H1 (cell line): ENCODE data around the gene PPP1R7. TPM values are rescaled to one million over a fixed set of nuclear protein-coding genes. Genes with fewer than 3 reads are reported as not detected.

ENCODE experiments used
- CTCF ChIA-PET: fragments of 300-600 bp; sonication (Branson Sonifier 250); formaldehyde crosslinking; loops from one replicate; lab custom pipeline; 2021; ENCODE audit not compliant: partially characterized antibody; lab: Charles Lee
- POLR2A ChIA-PET: fragments of 300-600 bp; sonication (Branson Sonifier 250); formaldehyde crosslinking; loops from one replicate; lab custom pipeline; 2021; ENCODE audit warnings: inconsistent platforms; ENCODE audit not compliant: partially characterized antibody; lab: Charles Lee
- DNase-seq, 2 experiments: peaks; one replicate each; pipeline versions ENCODE4 v3.0.0 to v3.0.0-alpha.2; 2010 to 2022; ENCODE audit warnings: low spot score in 2 of 2, low read depth in 1 of 2, mixed read lengths in 1 of 2
- FAIRE-seq: peaks from 2 replicates; lab custom pipeline; 2011; peaks lifted over from hg19 to GRCh38; lab: Jason Lieb, UNC
- H2AFZ ChIP-seq: 2 replicates; pipeline ENCODE4 v1.8.1; 2012; ENCODE audit warnings: low read length, inconsistent platforms
- H2AK5ac ChIP-seq: 2 replicates; pipeline ENCODE4 v1.6.1; 2013; ENCODE audit warnings: low read depth, low read length
- H2BK120ac ChIP-seq: replicated peaks from 2 replicates; pipeline ENCODE3; 2013; ENCODE audit warnings: low read depth, low read length, inconsistent platforms
- H2BK12ac ChIP-seq: 2 replicates; pipeline ENCODE4 v1.6.1; 2013; ENCODE audit warnings: low read depth, low read length
- H2BK15ac ChIP-seq: 2 replicates; pipeline ENCODE4 v1.6.1; 2013; ENCODE audit warnings: low read length
- H2BK20ac ChIP-seq: 2 replicates; pipeline ENCODE4 v1.6.1; 2013; ENCODE audit warnings: low read length
- H2BK5ac ChIP-seq: 2 replicates; pipeline ENCODE4 v1.6.1; 2013; ENCODE audit warnings: low read depth, low read length
- H3K14ac ChIP-seq: 2 replicates; pipeline ENCODE4 v1.6.1; 2013; ENCODE audit warnings: inconsistent platforms; ENCODE audit not compliant: insufficient read length
- H3K18ac ChIP-seq: 2 replicates; pipeline ENCODE4 v1.6.1; 2013; ENCODE audit warnings: low read length; ENCODE audit errors: extremely low read depth
- H3K23ac ChIP-seq: 2 replicates; pipeline ENCODE4 v1.6.1; 2013; ENCODE audit warnings: inconsistent platforms; ENCODE audit not compliant: insufficient read length
- H3K23me2 ChIP-seq: 2 replicates; pipeline ENCODE4 v1.6.1; 2013; ENCODE audit warnings: low read depth, low read length
- H3K27ac ChIP-seq: 2 replicates; pipeline ENCODE4 v1.6.1; 2011; ENCODE audit warnings: low read depth, low read length, inconsistent platforms
- H3K27me3 ChIP-seq, 4 experiments: replicated peaks in 1 of 4; 1 replicate in 1 of 4; 2 replicates in 3 of 4; pipeline versions ENCODE4 v1.6.1 to v1.8.1; 2011 to 2013; ENCODE audit warnings: low read length in 3 of 4, mild to moderate bottlenecking in 3 of 4, inconsistent platforms in 2 of 4, mixed read lengths in 2 of 4, moderate library complexity in 1 of 4; ENCODE audit not compliant: control insufficient read depth in 3 of 4, insufficient read depth in 3 of 4; ENCODE audit errors: extremely low read depth in 1 of 4
- H3K36me3 ChIP-seq, 4 experiments: 2 replicates each; pipeline versions ENCODE4 v1.6.1 to v1.8.1; 2011 to 2013; ENCODE audit warnings: mild to moderate bottlenecking in 4 of 4, low read length in 3 of 4, moderate library complexity in 2 of 4, control low read depth in 1 of 4, inconsistent platforms in 1 of 4; ENCODE audit not compliant: insufficient read depth in 4 of 4, control insufficient read depth in 2 of 4
- H3K4ac ChIP-seq: replicated peaks from 2 replicates; pipeline ENCODE3; 2013; ENCODE audit warnings: low read length, low read depth, mixed read lengths, inconsistent platforms; ENCODE audit not compliant: insufficient read length
- H3K4me1 ChIP-seq, 4 experiments: replicated peaks in 1 of 4; 1 replicate in 1 of 4; 2 replicates in 3 of 4; pipeline versions ENCODE4 v1.6.1 to v1.8.1; 2011 to 2013; ENCODE audit warnings: low read length in 3 of 4, inconsistent platforms in 2 of 4, mixed read lengths in 1 of 4; ENCODE audit not compliant: insufficient read depth in 4 of 4, control insufficient read depth in 3 of 4
- H3K4me2 ChIP-seq, 2 experiments: 2 replicates each; pipeline versions ENCODE4 v1.6.1 to v1.8.1; 2011 to 2013; ENCODE audit warnings: low read depth in 2 of 2, low read length in 2 of 2, control low read depth in 1 of 2, inconsistent platforms in 1 of 2, mild to moderate bottlenecking in 1 of 2; ENCODE audit not compliant: insufficient read depth in 1 of 2
- H3K4me3 ChIP-seq, 4 experiments: fragments of 200-600, 300-600 bp in 1 of 4; sonication (generic), shearing (Covaris generic), sonication (Bioruptor Twin) in 1 of 4; 2 replicates each; pipeline versions ENCODE4 v1.5.1 to v1.8.1; 2011 to 2016; ENCODE audit warnings: low read length in 4 of 4, low read depth in 3 of 4, control low read depth in 2 of 4, inconsistent platforms in 2 of 4, mild to moderate bottlenecking in 2 of 4, mixed read lengths in 1 of 4, moderate library complexity in 1 of 4; ENCODE audit not compliant: insufficient read depth in 2 of 4; ENCODE audit errors: extremely low read depth in 1 of 4
- H3K56ac ChIP-seq: replicated peaks from 2 replicates; pipeline ENCODE3; 2013; ENCODE audit warnings: low read depth, mild to moderate bottlenecking, mixed read lengths, low read length, inconsistent platforms; ENCODE audit not compliant: insufficient read length
- H3K79me1 ChIP-seq: 2 replicates; pipeline ENCODE4 v1.6.1; 2013; ENCODE audit warnings: low read depth, low read length, control low read depth
- H3K79me2 ChIP-seq, 2 experiments: 2 replicates each; pipeline versions ENCODE4 v1.6.1 to v1.8.1; 2012 to 2013; ENCODE audit warnings: low read length in 2 of 2, mild to moderate bottlenecking in 2 of 2, inconsistent platforms in 1 of 2; ENCODE audit not compliant: insufficient read depth in 2 of 2, control insufficient read depth in 1 of 2
- H3K9ac ChIP-seq, 4 experiments: replicated peaks in 1 of 4; 1 replicate in 1 of 4; 2 replicates in 3 of 4; pipeline versions ENCODE4 v1.6.1 to v1.8.1; 2011 to 2013; ENCODE audit warnings: low read depth in 3 of 4, low read length in 3 of 4, control low read depth in 2 of 4, mild to moderate bottlenecking in 2 of 4, moderate library complexity in 2 of 4, inconsistent platforms in 1 of 4; ENCODE audit errors: extremely low read depth in 1 of 4
- H3K9me3 ChIP-seq, 2 experiments: 2 replicates each; pipeline versions ENCODE4 v1.6.1 to v1.8.1; 2012 to 2013; ENCODE audit warnings: mild to moderate bottlenecking in 2 of 2, moderate library complexity in 2 of 2, control low read depth in 1 of 2, inconsistent platforms in 1 of 2, low read depth in 1 of 2, low read length in 1 of 2, mixed read lengths in 1 of 2; ENCODE audit not compliant: insufficient read depth in 2 of 2
- H4K20me1 ChIP-seq, 2 experiments: replicated peaks in 1 of 2; 2 replicates each; pipeline versions ENCODE3 to v1.8.1; 2011 to 2013; ENCODE audit warnings: inconsistent platforms in 2 of 2, low read length in 2 of 2, mild to moderate bottlenecking in 1 of 2; ENCODE audit not compliant: insufficient read depth in 2 of 2, control insufficient read depth in 1 of 2
- H4K5ac ChIP-seq: 2 replicates; pipeline ENCODE4 v1.6.1; 2013; ENCODE audit warnings: low read length, low read depth, mixed read lengths, inconsistent platforms; ENCODE audit not compliant: insufficient read length
- H4K8ac ChIP-seq: 2 replicates; pipeline ENCODE4 v1.8.0; 2013; ENCODE audit warnings: mild to moderate bottlenecking, moderate library complexity, low read length, inconsistent platforms; ENCODE audit not compliant: insufficient read depth; ENCODE audit errors: extremely low read depth
- H4K91ac ChIP-seq: replicated peaks from 2 replicates; pipeline ENCODE3; 2013; ENCODE audit warnings: low read length, mixed read lengths, inconsistent platforms; ENCODE audit not compliant: insufficient read length
- BCL11A ChIP-seq, 2 experiments: IDR thresholded peaks; one replicate each; pipeline ENCODE4 v1.6.1; 2011; ENCODE audit warnings: low read depth in 2 of 2, low read length in 2 of 2, mild to moderate bottlenecking in 2 of 2
- BRCA1 ChIP-seq: IDR thresholded peaks from 2 replicates; pipeline ENCODE4 v1.6.1; 2012; ENCODE audit warnings: low read depth, low read length, improper control_type of control experiment
- KDM4A ChIP-seq: IDR thresholded peaks from one replicate; pipeline ENCODE4 v1.7.1; 2012; ENCODE audit warnings: low read depth, mild to moderate bottlenecking, moderate library complexity, low read length, inconsistent platforms; ENCODE audit not compliant: severe bottlenecking
- RAD21 ChIP-seq, 2 experiments: IDR thresholded peaks in 1 of 2; conservative IDR thresholded peaks in 1 of 2; 2 replicates each; pipeline ENCODE4 v1.6.1; 2011; ENCODE audit warnings: low read depth in 2 of 2, low read length in 2 of 2, improper control_type of control experiment in 1 of 2, inconsistent platforms in 1 of 2, mild to moderate bottlenecking in 1 of 2, moderate library complexity in 1 of 2
- WGBS, 2 experiments: shearing (Covaris generic) in 1 of 2; methylation state at CpG; one replicate each; pipeline versions ENCODE4 v1.1.6 to v1.1.7; 2013 to 2015; ENCODE audit warnings: low lambda C conversion rate in 2 of 2, mixed read lengths in 2 of 2, inconsistent platforms in 1 of 2, low coverage in 1 of 2, missing lambda C conversion rate in 1 of 2; ENCODE audit not compliant: insufficient replicate concordance in 2 of 2, insufficient coverage in 1 of 2, insufficient read length in 1 of 2; ENCODE audit errors: extremely low coverage in 1 of 2, missing lambda C conversion rate in 1 of 2; 5-methylcytosine and 5-hydroxymethylcytosine counted together
- polyA plus RNA-seq, 7 experiments: library from polyadenylated mRNA; depleted of rRNA in 3 of 7; stranded (reverse) in 5 of 7; unstranded in 2 of 7; fragments of >200 nt in 5 of 7; fragments of 200-250 nt in 2 of 7; gene quantifications; 1 replicate in 5 of 7; 2 replicates in 1 of 7; 4 replicates in 1 of 7; pipeline versions ENCODE4 v1.2.1 to v1.2.3, GENCODE V29; 2011 to 2013; ENCODE audit warnings: missing spikeins in 2 of 7, mixed read lengths in 2 of 7
- total RNA-seq: library from RNA; stranded (reverse); fragmentation: NEBNext Ultra II Directional; extraction: Animal tissue kit (Norgen Biotek cat#: 25700); gene quantifications from 2 replicates; pipeline ENCODE4 v1.2.1, GENCODE V29; 2021

Gene PPP1R7
- total and polyA plus RNA-seq, 2 of the 8 experiments (the other 6 are each of a cell fraction or from before 2014, with no cell fraction given) = 22.2 to 64.0 TPM

- WGBS, 2 experiments = 97% methylated on average over 7 of the region's 8 CpGs; no CpG with 5 or more reads in 1 of the 2 experiments
- Histone ChIP-seq H4K91ac (no peak overlapping the region), H3K14ac (no peak overlapping the region), H4K5ac (no peak overlapping the region), H3K79me2 (no peaks in the 10 kb centered on the region), H3K4me1 (no peaks in the 10 kb centered on the region), H3K27ac (no peak overlapping the region), H3K56ac (no peak overlapping the region), H4K20me1 (peaks cover 0 to 2% of the 10 kb centered on the region in 2 experiments), H2AFZ (no peak overlapping the region), H3K9ac (no peak overlapping the region), H3K18ac (no peak overlapping the region), H2AK5ac (no peak overlapping the region), H3K36me3 (peaks cover 6 to 18% (median 15%) of the 10 kb centered on the region in 4 experiments; a peak in 6 of 8 replicates), H2BK120ac (no peak overlapping the region), H3K9me3 (no peaks in the 10 kb centered on the region), H4K8ac (no peak overlapping the region), H2BK5ac (no peak overlapping the region), H3K23me2 (no peaks in the 10 kb centered on the region), H2BK15ac (no peak overlapping the region), H3K4me2 (no peak overlapping the region), H2BK12ac (no peak overlapping the region), H3K4ac (no peak overlapping the region), H3K4me3 (no peak overlapping the region), H3K27me3 (no peaks in the 10 kb centered on the region), H2BK20ac (no peak overlapping the region), H3K79me1 (no peaks in the 10 kb centered on the region; the same call in 1 of the 2 replicates), H3K23ac (no peak overlapping the region)
- FAIRE-seq (no peak), DNase-seq (no peak)
- CTCF ChIA-PET = no interaction called here
- TF ChIP-seq BRCA1 = no peak
- TF ChIP-seq BCL11A (IDR thresholded peaks at IDR 0.05; ENCODE audit: low read depth in 2 of 2, low read length in 2 of 2) = no peak
- no peak for TF ChIP-seq KDM4A
- TF ChIP-seq RAD21 (IDR thresholded peaks at IDR 0.05 in 1 of 2, conservative IDR thresholded peaks at IDR 0.05 in 1 of 2; ENCODE audit: low read depth in 2 of 2, low read length in 2 of 2) = no peak
- POLR2A ChIA-PET = no interaction called here
Observed at GRCh38 chr2:241128266-241128665, 22.0 kb upstream of the PPP1R7 start.
